Spleen (tissue), 11 donors: ENCODE measurements around the gene KMT2B. TPM values are rescaled to one million over a fixed set of nuclear protein-coding genes. Genes with fewer than 3 reads are reported as not detected.

Experiments
- DNase-seq: peaks from one replicate; pipeline ENCODE4 v3.0.0-alpha.2; 2020
- H3K27ac ChIP-seq, 8 donors: fragments of 200-600 bp; sonication (generic) in 7 of 8; 1 replicate in 4 of 8; 2 replicates in 4 of 8; pipeline versions ENCODE4 v1.5.0 to v1.8.0; 2016 to 2021; ENCODE audit warnings: inconsistent platforms in 4 of 8, mild to moderate bottlenecking in 4 of 8, moderate library complexity in 1 of 8
- H3K27me3 ChIP-seq, 7 donors: fragments of 200-600 bp; sonication (generic) in 6 of 7; replicated peaks in 1 of 7; 1 replicate in 4 of 7; 2 replicates in 3 of 7; pipeline versions ENCODE4 v1.5.0 to v1.8.0; 2016 to 2021; ENCODE audit warnings: inconsistent platforms in 3 of 7, mild to moderate bottlenecking in 1 of 7
- H3K36me3 ChIP-seq, 6 donors: fragments of 200-600 bp; sonication (generic) in 5 of 6; 1 replicate in 4 of 6; 2 replicates in 2 of 6; pipeline versions ENCODE4 v1.5.0 to v1.8.0; 2016 to 2021; ENCODE audit warnings: inconsistent platforms in 2 of 6
- H3K4me1 ChIP-seq, 6 donors: fragments of 200-600 bp; sonication (generic) in 5 of 6; 1 replicate in 3 of 6; 2 replicates in 3 of 6; pipeline versions ENCODE4 v1.5.0 to v1.8.0; 2016 to 2021; ENCODE audit warnings: inconsistent platforms in 3 of 6
- H3K4me3 ChIP-seq, 8 donors: fragments of 200-600 bp; sonication (generic) in 7 of 8; 1 replicate in 4 of 8; 2 replicates in 4 of 8; pipeline versions ENCODE4 v1.5.0 to v1.8.0; 2016 to 2021; ENCODE audit warnings: inconsistent platforms in 4 of 8, mild to moderate bottlenecking in 4 of 8, moderate library complexity in 2 of 8
- H3K9me3 ChIP-seq, 8 donors: fragments of 200-600 bp; sonication (generic) in 7 of 8; 1 replicate in 4 of 8; 2 replicates in 4 of 8; pipeline versions ENCODE4 v1.5.0 to v1.8.0; 2016 to 2021; ENCODE audit warnings: inconsistent platforms in 4 of 8
- CTCF ChIP-seq, 11 experiments: fragments of 200-600 bp in 7 of 11; fragments of 450-650 bp in 4 of 11; sonication (generic) in 4 of 11; IDR thresholded peaks in 8 of 11; conservative IDR thresholded peaks in 3 of 11; 1 replicate in 7 of 11; 2 replicates in 4 of 11; pipeline versions ENCODE4 v1.4.0 to v1.8.0; 2016 to 2021; ENCODE audit warnings: antibody characterized with exemption in 11 of 11, inconsistent platforms in 4 of 11, mild to moderate bottlenecking in 1 of 11
- POLR2A ChIP-seq, 3 donors: fragments of 450-650 bp; IDR thresholded peaks; one replicate each; pipeline ENCODE4 v1.5.1; 2017; ENCODE audit warnings: antibody characterized with exemption in 3 of 3, mild to moderate bottlenecking in 1 of 3
- POLR2AphosphoS5 ChIP-seq, 3 donors: sonication (generic); formaldehyde crosslinking; IDR thresholded peaks; one replicate each; pipeline ENCODE4 v1.5.1; 2017; ENCODE audit warnings: antibody characterized with exemption in 3 of 3
- WGBS, 5 donors: extraction: QIAGEN DNeasy Blood & Tissue Kit in 3 of 5; methylation state at CpG; one replicate each; pipeline versions ENCODE4 v1.1.5 to v1.1.7; 2013 to 2018; 5-methylcytosine and 5-hydroxymethylcytosine counted together
- intact Hi-C: fragments of 100-400 bp; cut with DNase I; formaldehyde crosslinking; loops from one replicate; pipeline ENCODE4 v1.15.0; 2023; ENCODE audit warnings: low total_unique reads
- polyA plus RNA-seq, 3 donors: library from polyadenylated mRNA; stranded (reverse); fragments of 200-250 nt; gene quantifications; one replicate each; pipeline ENCODE4 v1.2.1, GENCODE V29; 2013
- total RNA-seq, 7 donors: library from RNA; depleted of rRNA in 3 of 7; stranded (reverse); fragments of >200 nt in 3 of 7; fragmentation: NEBNext Ultra II Directional in 4 of 7; extraction: Animal tissue kit (Norgen Biotek cat#: 25700) in 4 of 7; gene quantifications; one replicate each; pipeline versions ENCODE4 v1.1.0 to v1.2.1, GENCODE V29; 2016 to 2021
- donor health status: healthy with polysubstance abuse.
- donor health status: DM: no; HTN: no; CAD: no; lungs with moderate emphysema.
- donor health status: DM: no; HTN: no; CAD: no.
- donor health status: Bipolar disorder and iron deficiency.
- donor health status: healthy.
- donor health status: DM: no; HTN: no; CAD: no.
- donor health status: DM: yes; HTN: yes; CAD: no.

Gene KMT2B
- total and polyA plus RNA-seq, 10 donors, result 17.6 to 58.2 (median 45.8) TPM

DNA sequence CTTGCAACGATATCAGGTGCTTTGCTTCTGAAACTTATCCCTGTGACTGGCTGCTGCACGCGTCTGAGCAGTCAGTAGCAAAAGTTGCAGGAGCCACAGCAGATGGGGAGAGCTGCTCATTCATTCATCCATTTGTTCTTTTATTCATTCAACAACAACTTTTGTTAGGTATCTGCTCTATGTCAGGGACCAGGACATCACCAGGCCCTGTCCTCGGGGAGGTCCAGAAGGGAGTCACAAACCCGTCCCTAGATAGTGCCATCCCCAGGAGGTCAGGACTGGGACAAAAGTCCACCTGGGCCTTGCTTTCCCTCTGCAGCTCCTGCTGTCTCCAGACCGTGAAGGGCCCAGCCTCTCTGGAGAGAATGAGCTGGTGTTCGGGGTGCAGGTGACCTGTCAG lies 60.2 kb downstream of the KMT2B start:
- DNase-seq, result no peak
- WGBS, 5 donors, result 81 to 94% (median 91%) methylated on average over 7 of the region's 7 CpGs
- H3K4me3 ChIP-seq, result no peak overlapping the region
- TF ChIP-seq CTCF (IDR thresholded peaks at IDR 0.05 in 8 of 11, conservative IDR thresholded peaks at IDR 0.05 in 3 of 11) (no peak), POLR2AphosphoS5 (IDR thresholded peaks at IDR 0.05) (no peak), POLR2A (IDR thresholded peaks at IDR 0.05) (no peak)
- intact Hi-C loops, result no loop called here
- H3K27ac ChIP-seq, result no peak overlapping the region
- no peaks in the 10 kb centered on the region for H3K9me3 ChIP-seq
- no peaks in the 10 kb centered on the region for H3K27me3 ChIP-seq
- H3K36me3 ChIP-seq, result peaks cover 0 to 53% (median 23%) of the 10 kb centered on the region in 6 donors
- peaks cover 4 to 22% (median 18%) of the 10 kb centered on the region in 6 donors for H3K4me1 ChIP-seq

- DNase-seq, result no peak
- H3K27ac ChIP-seq, result no peak overlapping the region
- H3K4me3 ChIP-seq, result no peak overlapping the region
- H3K4me1 ChIP-seq, result peaks cover 4 to 22% (median 18%) of the 10 kb centered on the region in 6 donors
- no peaks in the 10 kb centered on the region for H3K9me3 ChIP-seq
- no peaks in the 10 kb centered on the region for H3K27me3 ChIP-seq
- TF ChIP-seq CTCF (IDR thresholded peaks at IDR 0.05 in 8 of 11, conservative IDR thresholded peaks at IDR 0.05 in 3 of 11) (no peak), POLR2AphosphoS5 (IDR thresholded peaks at IDR 0.05) (no peak), POLR2A (IDR thresholded peaks at IDR 0.05) (no peak)
- H3K36me3 ChIP-seq, result peaks cover 0 to 62% (median 24%) of the 10 kb centered on the region in 6 donors
- WGBS, 5 donors, result 90 to 95% (median 91%) methylated on average over 8 of the region's 8 CpGs
- intact Hi-C loops, result no loop called here
Observed at GRCh38 chr19:35779033-35779432, 61.2 kb downstream of the KMT2B start.

GRCh38 chr19:35780058-35780457 lies 62.3 kb downstream of the KMT2B start:
- 92 to 98% (median 94%) methylated on average over 15 to 16 of the region's 16 CpGs for WGBS, 5 donors
- Histone ChIP-seq H3K27me3 (no peaks in the 10 kb centered on the region), H3K4me3 (no peak overlapping the region), H3K36me3 (peaks cover 0 to 73% (median 25%) of the 10 kb centered on the region in 6 donors), H3K9me3 (no peaks in the 10 kb centered on the region), H3K27ac (no peak overlapping the region), H3K4me1 (peaks cover 0 to 15% (median 10%) of the 10 kb centered on the region in 6 donors)
- no peak for DNase-seq
- TF ChIP-seq CTCF (IDR thresholded peaks at IDR 0.05 in 8 of 11, conservative IDR thresholded peaks at IDR 0.05 in 3 of 11) (no peak), POLR2A (IDR thresholded peaks at IDR 0.05) (no peak), POLR2AphosphoS5 (IDR thresholded peaks at IDR 0.05) (no peak)
- intact Hi-C loops, result no loop called here

DNA sequence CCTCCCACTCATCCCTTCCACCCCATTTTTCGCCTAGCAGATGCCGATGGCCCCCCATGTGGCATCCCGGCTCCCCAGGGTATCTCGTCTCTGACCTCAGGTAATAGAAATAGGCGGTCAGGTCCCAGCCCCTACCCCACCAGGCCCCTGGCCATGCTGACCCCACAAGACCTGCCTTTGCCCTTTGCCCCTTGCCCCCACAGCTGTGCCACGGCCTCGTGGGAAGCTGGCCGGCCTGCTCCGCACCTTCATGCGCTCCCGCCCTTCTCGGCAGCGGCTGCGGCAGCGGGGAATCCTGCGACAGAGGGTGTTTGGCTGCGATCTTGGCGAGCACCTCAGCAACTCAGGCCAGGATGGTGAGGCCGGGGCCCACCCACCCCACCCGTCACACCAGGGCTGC lies 62.9 kb downstream of the KMT2B start:
- no peaks in the 10 kb centered on the region for H3K27me3 ChIP-seq
- peaks cover 0 to 10% (median 9%) of the 10 kb centered on the region in 6 donors for H3K4me1 ChIP-seq
- H3K9me3 ChIP-seq, result no peaks in the 10 kb centered on the region
- no peak for TF ChIP-seq CTCF (IDR thresholded peaks at IDR 0.05 in 8 of 11, conservative IDR thresholded peaks at IDR 0.05 in 3 of 11)
- no peak for TF ChIP-seq POLR2AphosphoS5 (IDR thresholded peaks at IDR 0.05)
- TF ChIP-seq POLR2A (IDR thresholded peaks at IDR 0.05), result no peak
- no peak overlapping the region for H3K27ac ChIP-seq
- no peak for DNase-seq
- intact Hi-C loops, result no loop called here
- H3K36me3 ChIP-seq, result peaks cover 0 to 79% (median 28%) of the 10 kb centered on the region in 6 donors
- 93 to 98% (median 95%) methylated on average over 5 to 20 of the region's 20 CpGs for WGBS, 5 donors
- H3K4me3 ChIP-seq, result no peak overlapping the region
